DND-41 (cell line): ENCODE data around the gene ATAD3B.

Experiments
- ATAC-seq: fragments of 200-7000 bp; cut with Tn5 transposase; 3 replicates; pipeline ENCODE4 v1.9.1; 2021; ENCODE audit warnings: low read depth; ENCODE audit not compliant: insufficient read depth
- DNase-seq: peaks from one replicate; pipeline ENCODE4 v3.0.0-alpha.2; 2020
- H2AFZ ChIP-seq: 2 replicates; pipeline ENCODE4 v1.6.0; 2012; ENCODE audit warnings: low read depth, low read length
- H3K27ac ChIP-seq: 2 replicates; pipeline ENCODE4 v1.5.1; 2012; ENCODE audit warnings: low read length, inconsistent platforms
- H3K27me3 ChIP-seq: fragments of 200-600 bp; sonication (generic); 2 replicates; pipeline ENCODE4 v1.6.0; 2012; ENCODE audit warnings: low read length, mild to moderate bottlenecking, inconsistent platforms; ENCODE audit not compliant: insufficient read depth, poor library complexity
- H3K36me3 ChIP-seq: 2 replicates; pipeline ENCODE4 v1.5.1; 2012; ENCODE audit warnings: low read length, inconsistent platforms; ENCODE audit not compliant: insufficient read depth
- H3K4me1 ChIP-seq: 2 replicates; pipeline ENCODE4 v1.5.1; 2012; ENCODE audit warnings: mild to moderate bottlenecking, low read length; ENCODE audit not compliant: insufficient read depth
- H3K4me2 ChIP-seq: 2 replicates; pipeline ENCODE4 v1.6.0; 2012; ENCODE audit warnings: mild to moderate bottlenecking, moderate library complexity, low read length, inconsistent platforms; ENCODE audit not compliant: insufficient read depth
- H3K4me3 ChIP-seq, 2 experiments: fragments of 200-600 bp in 1 of 2; shearing (Covaris generic) in 1 of 2; 2 replicates each; pipeline ENCODE4 v1.5.1; 2012 to 2016; ENCODE audit warnings: inconsistent platforms in 2 of 2, low read length in 2 of 2, mild to moderate bottlenecking in 2 of 2, low read depth in 1 of 2, moderate library complexity in 1 of 2
- H3K79me2 ChIP-seq: 2 replicates; pipeline ENCODE4 v1.6.0; 2012; ENCODE audit warnings: low read length, inconsistent platforms; ENCODE audit not compliant: insufficient read depth
- H3K9ac ChIP-seq: 2 replicates; pipeline ENCODE4 v1.6.0; 2012; ENCODE audit warnings: low read depth, mild to moderate bottlenecking, inconsistent platforms, low read length, moderate library complexity
- H3K9me3 ChIP-seq: 2 replicates; pipeline ENCODE4 v1.5.1; 2012; ENCODE audit warnings: low read length, moderate library complexity, mild to moderate bottlenecking, inconsistent platforms; ENCODE audit not compliant: insufficient read depth, severe bottlenecking
- H4K20me1 ChIP-seq: 2 replicates; pipeline ENCODE4 v1.6.0; 2012; ENCODE audit warnings: low read length; ENCODE audit not compliant: insufficient read depth
- EZH2 ChIP-seq: IDR thresholded peaks from 3 replicates; pipeline ENCODE4 v1.6.1; 2012; ENCODE audit warnings: borderline replicate concordance, low read depth, mild to moderate bottlenecking, moderate library complexity, low read length, inconsistent platforms; ENCODE audit not compliant: severe bottlenecking
- TF ChIP-seq, protein P1 (sequence below): IDR thresholded peaks from 2 replicates; pipeline ENCODE4 v1.5.1; 2012; ENCODE audit warnings: borderline replicate concordance, low read length, moderate library complexity, mild to moderate bottlenecking; ENCODE audit not compliant: poor library complexity, severe bottlenecking; ENCODE audit errors: extremely low read depth

Gene ATAD3B

DNA sequence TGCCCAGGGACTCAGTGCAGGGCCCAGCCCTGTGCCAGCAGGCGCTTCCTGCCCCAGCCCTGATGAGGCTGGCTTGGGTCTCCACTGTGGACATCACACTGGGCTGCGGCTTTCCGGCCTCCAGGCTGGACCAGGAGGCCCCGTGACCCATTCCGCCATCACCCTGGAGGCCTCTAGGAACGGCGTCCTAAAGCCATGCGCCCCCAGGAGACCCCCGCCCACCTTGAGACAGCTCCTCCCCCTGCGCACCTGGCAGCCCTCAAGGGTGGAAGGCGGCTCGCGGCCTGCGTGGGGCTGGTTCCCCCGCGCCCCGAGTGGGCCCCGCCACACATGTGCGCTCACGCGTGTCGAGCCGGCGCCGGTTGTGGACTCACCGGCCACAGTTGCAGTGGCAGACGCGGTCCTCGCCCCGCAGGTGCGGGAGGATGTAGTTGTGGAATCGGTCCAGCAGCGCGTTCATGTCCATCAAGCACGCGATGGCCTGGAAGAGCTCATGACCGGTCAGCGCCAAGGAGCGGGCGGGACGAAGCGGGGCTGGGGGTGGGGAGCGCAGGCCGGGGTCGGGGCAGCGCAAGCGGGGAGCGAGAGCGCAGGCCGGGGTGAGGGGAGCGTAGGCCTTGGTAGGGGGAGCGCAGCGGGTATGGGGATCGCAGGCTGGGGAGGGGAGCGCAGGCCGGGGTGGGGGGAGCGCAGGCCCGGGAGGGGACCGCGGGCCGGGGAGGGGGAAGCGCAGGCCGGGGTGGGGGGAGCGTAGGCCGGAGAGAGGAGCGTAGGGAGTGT is 67.9 kb downstream of the ATAD3B start:
- no peak for ATAC-seq
- no peak overlapping the region for H3K4me2 ChIP-seq
- H3K4me3 ChIP-seq: no peak overlapping the region
- no peaks in the 10 kb centered on the region for H3K79me2 ChIP-seq
- H3K36me3 ChIP-seq: peaks cover 59% of the 10 kb centered on the region
- no peak overlapping the region for H3K9ac ChIP-seq
- H2AFZ ChIP-seq: no peak overlapping the region
- peaks cover 37% of the 10 kb centered on the region for H4K20me1 ChIP-seq
- H3K4me1 ChIP-seq: no peaks in the 10 kb centered on the region
- no peaks in the 10 kb centered on the region for H3K9me3 ChIP-seq
- no peak for TF ChIP-seq EZH2
- H3K27me3 ChIP-seq: no peaks in the 10 kb centered on the region
- H3K27ac ChIP-seq: no peak overlapping the region
- DNase-seq: no peak

DNA sequence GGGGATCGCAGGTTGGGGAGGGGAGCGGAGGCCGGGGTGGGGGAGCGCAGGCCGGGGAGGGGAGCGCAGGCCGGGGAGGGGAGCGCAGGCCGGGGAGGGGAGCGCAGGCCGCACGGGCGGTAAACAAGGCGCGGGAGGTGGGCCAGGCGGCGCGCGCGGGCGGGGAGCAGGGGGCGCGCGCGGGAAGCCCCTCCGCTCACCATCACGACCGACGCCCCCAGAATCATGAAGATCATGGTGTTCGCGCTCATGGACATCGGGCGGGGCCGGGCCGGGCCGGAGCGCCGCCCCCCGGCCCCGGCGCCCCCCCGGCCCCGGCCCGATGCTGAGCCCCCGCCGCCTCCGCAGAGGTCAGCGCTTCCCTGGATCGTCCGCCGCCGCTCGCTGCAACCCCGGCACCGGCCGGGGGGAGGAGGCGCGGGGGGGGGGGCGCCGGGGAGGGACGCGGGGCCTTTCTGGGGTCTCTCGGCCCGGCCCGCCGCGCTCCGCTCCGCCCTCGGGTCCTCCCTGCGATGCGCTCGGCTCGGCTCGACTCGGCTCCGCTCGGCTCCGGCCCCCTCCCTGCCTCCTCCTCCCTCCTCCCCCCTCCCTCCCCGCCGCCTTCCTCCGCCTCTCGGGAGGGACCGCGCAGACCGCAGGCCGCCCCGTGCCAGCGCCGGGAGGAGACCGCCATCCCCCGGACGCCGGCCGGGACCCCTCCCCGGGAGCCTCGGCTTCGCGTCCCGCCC is 68.7 kb downstream of the ATAD3B start, which contains the start of gene TMEM240:
Gene TMEM240 (minus strand): TSS at position 535 of the 728 bp plus-strand sequence. CDS start 278 bp downstream, at position 257.
- Histone ChIP-seq H3K9ac (no peak within 1 kb of the TSS), H3K9me3 (no peaks in the 10 kb centered on the region), H3K4me3 (no peak within 1 kb of the TSS), H3K36me3 (peaks cover 64% of the 10 kb centered on the region), H4K20me1 (peaks cover 40% of the 10 kb centered on the region), H3K4me2 (no peak within 1 kb of the TSS), H3K27me3 (no peaks in the 10 kb centered on the region), H3K4me1 (no peaks in the 10 kb centered on the region), H3K79me2 (no peaks in the 10 kb centered on the region), H2AFZ (no peak within 1 kb of the TSS), H3K27ac (no peak within 1 kb of the TSS)
- ATAC-seq (no peak), DNase-seq (no peak)
- no peak for TF ChIP-seq EZH2
- TF ChIP-seq, protein P1, sequence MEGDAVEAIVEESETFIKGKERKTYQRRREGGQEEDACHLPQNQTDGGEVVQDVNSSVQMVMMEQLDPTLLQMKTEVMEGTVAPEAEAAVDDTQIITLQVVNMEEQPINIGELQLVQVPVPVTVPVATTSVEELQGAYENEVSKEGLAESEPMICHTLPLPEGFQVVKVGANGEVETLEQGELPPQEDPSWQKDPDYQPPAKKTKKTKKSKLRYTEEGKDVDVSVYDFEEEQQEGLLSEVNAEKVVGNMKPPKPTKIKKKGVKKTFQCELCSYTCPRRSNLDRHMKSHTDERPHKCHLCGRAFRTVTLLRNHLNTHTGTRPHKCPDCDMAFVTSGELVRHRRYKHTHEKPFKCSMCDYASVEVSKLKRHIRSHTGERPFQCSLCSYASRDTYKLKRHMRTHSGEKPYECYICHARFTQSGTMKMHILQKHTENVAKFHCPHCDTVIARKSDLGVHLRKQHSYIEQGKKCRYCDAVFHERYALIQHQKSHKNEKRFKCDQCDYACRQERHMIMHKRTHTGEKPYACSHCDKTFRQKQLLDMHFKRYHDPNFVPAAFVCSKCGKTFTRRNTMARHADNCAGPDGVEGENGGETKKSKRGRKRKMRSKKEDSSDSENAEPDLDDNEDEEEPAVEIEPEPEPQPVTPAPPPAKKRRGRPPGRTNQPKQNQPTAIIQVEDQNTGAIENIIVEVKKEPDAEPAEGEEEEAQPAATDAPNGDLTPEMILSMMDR: no peak

DNA sequence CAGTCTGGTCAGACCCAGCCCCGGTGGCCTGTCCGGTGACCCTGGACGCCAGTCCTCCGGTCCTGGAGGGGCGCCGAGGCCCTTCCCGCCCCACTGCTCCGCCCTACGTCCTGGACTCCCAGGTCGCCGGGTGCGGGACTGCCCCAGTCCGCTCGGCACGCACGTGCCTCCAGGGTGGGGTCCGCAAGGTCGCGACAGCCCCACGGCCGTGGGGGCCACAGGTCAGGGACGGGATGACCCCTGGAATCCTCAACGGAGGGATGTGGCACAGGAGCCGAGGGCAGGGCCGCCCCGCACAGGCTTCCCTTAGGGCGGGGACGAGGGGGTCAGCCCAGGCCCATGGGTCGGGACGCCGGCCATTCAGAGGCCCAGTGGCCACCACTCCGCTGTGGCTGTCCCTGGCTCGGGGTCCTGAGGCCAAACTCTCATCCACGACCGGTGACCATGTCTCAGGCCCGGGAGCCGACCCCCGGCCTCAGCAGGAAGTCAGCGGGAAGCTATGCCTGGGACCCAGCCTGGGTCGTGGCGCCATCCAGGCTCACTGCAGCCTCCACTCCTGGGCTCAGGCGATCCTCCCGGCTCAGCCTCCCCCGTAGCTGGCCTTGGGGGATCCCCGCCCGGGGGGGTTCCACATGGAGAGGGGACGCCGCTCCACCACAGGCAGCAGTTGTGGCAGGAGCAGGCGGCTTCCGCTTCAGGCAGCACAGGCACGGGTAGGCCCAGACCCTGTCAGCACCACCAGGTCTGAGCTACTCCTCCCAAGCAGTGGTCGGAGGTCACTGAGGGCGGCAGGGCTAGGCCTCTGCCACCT is 69.5 kb downstream of the ATAD3B start:
- H3K27ac ChIP-seq: no peak overlapping the region
- H3K4me1 ChIP-seq: no peaks in the 10 kb centered on the region
- no peak overlapping the region for H3K4me2 ChIP-seq
- no peak overlapping the region for H3K4me3 ChIP-seq
- no peak for DNase-seq
- H3K9ac ChIP-seq: no peak overlapping the region
- TF ChIP-seq, protein P1: no peak
- no peak for TF ChIP-seq EZH2
- H2AFZ ChIP-seq: no peak overlapping the region
- ATAC-seq: no peak
- H4K20me1 ChIP-seq: peaks cover 42% of the 10 kb centered on the region
- H3K9me3 ChIP-seq: no peaks in the 10 kb centered on the region
- H3K79me2 ChIP-seq: 0 out of 2 replicates have a peak, but pooled peaks cover 1% of the 10 kb centered on the region
- peaks cover 67% of the 10 kb centered on the region for H3K36me3 ChIP-seq
- H3K27me3 ChIP-seq: no peaks in the 10 kb centered on the region
